Prostate gland (tissue), 2 donors: ENCODE results near the gene ARFIP1. TPM values are rescaled to one million over a fixed set of nuclear protein-coding genes. Genes with fewer than 3 reads are reported as not detected.

Source experiments
- DNase-seq: peaks from one replicate; pipeline ENCODE4 v3.0.0-alpha.2; 2019; ENCODE audit warnings: low spot score
- H3K27ac ChIP-seq, 2 donors: fragments of 200-600 bp; sonication (generic); 2 replicates each; pipeline ENCODE4 v1.5.1; 2017 to 2019
- H3K27me3 ChIP-seq: fragments of 200-600 bp; sonication (generic); replicated peaks from 2 replicates; pipeline ENCODE4 v1.5.1; 2019; ENCODE audit not compliant: insufficient read depth
- H3K36me3 ChIP-seq, 2 donors: fragments of 200-600 bp; sonication (generic); 1 replicate in 1 of 2; 2 replicates in 1 of 2; pipeline versions ENCODE4 v1.5.1 to v1.8.1; 2017 to 2019
- H3K4me1 ChIP-seq: fragments of 200-600 bp; sonication (generic); replicated peaks from 2 replicates; pipeline ENCODE4 v1.5.1; 2019
- H3K4me3 ChIP-seq, 2 donors: fragments of 200-600 bp; sonication (generic); 2 replicates each; pipeline ENCODE4 v1.5.1; 2017 to 2019
- H3K9me3 ChIP-seq: fragments of 200-600 bp; sonication (generic); 2 replicates; pipeline ENCODE4 v1.5.1; 2017
- POLR2A ChIP-seq: fragments of 450-650 bp; IDR thresholded peaks from one replicate; pipeline ENCODE4 v1.6.1; 2016; ENCODE audit warnings: antibody characterized with exemption, mild to moderate bottlenecking
- POLR2AphosphoS5 ChIP-seq: sonication (generic); formaldehyde crosslinking; IDR thresholded peaks from one replicate; pipeline ENCODE4 v1.6.1; 2017; ENCODE audit warnings: antibody characterized with exemption
- WGBS: methylation state at CpG from one replicate; pipeline ENCODE4 v1.1.5; 2018; 5-methylcytosine and 5-hydroxymethylcytosine counted together
- intact Hi-C: fragments of 100-400 bp; cut with DNase I; formaldehyde crosslinking; loops from one replicate; pipeline ENCODE4 v1.14.2; 2022
- total RNA-seq, 2 donors: library from RNA; depleted of rRNA; stranded (reverse); fragments of >200 nt; gene quantifications; one replicate each; pipeline ENCODE4 v1.1.0, GENCODE V29; 2016
- TF ChIP-seq, protein P1 (sequence below), 4 experiments: fragments of 200-600 bp in 2 of 4; fragments of 450-650 bp in 2 of 4; sonication (generic) in 2 of 4; IDR thresholded peaks; 1 replicate in 3 of 4; 2 replicates in 1 of 4; pipeline ENCODE4 v1.5.1; 2016 to 2019; ENCODE audit warnings: antibody characterized with exemption in 4 of 4, mild to moderate bottlenecking in 2 of 4, moderate library complexity in 2 of 4

Gene ARFIP1
- total RNA-seq, 2 donors from 2014 or later, result 34.7 to 38.9 TPM

DNA sequence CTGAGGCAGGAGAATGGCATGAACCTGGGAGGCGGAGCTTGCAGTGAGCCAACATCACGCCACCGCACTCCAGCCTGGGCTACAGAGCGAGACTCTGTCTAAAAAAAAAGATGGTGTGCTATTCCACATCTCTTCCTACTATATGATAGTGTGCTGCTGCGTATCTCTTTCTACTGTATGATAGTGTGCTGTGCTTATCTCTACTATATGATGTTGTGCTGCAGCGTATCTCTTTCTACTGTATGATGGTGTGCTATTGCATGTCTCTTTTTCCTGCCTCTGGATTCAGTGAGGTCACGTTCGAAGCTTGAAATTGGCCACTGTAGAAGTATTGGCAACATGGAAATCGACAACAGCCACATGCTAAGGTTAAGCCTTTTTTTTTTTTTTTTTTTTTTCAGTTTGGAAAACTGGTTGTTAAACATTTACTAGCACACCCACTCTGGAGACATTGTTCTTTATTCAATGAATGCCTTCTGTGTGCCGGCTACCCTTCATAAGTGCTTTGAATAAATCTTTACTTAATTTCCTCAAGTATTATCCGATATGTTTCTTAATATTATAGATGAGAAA lies 31.0 kb downstream of the ARFIP1 start:
- no peak for TF ChIP-seq POLR2AphosphoS5
- TF ChIP-seq POLR2A, result no peak
- TF ChIP-seq, protein P1, sequence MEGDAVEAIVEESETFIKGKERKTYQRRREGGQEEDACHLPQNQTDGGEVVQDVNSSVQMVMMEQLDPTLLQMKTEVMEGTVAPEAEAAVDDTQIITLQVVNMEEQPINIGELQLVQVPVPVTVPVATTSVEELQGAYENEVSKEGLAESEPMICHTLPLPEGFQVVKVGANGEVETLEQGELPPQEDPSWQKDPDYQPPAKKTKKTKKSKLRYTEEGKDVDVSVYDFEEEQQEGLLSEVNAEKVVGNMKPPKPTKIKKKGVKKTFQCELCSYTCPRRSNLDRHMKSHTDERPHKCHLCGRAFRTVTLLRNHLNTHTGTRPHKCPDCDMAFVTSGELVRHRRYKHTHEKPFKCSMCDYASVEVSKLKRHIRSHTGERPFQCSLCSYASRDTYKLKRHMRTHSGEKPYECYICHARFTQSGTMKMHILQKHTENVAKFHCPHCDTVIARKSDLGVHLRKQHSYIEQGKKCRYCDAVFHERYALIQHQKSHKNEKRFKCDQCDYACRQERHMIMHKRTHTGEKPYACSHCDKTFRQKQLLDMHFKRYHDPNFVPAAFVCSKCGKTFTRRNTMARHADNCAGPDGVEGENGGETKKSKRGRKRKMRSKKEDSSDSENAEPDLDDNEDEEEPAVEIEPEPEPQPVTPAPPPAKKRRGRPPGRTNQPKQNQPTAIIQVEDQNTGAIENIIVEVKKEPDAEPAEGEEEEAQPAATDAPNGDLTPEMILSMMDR (IDR thresholded peaks at IDR 0.05), result no peak
- 82% methylated on average over 11 of the region's 11 CpGs for WGBS
- H3K4me1 ChIP-seq, result no peaks in the 10 kb centered on the region
- H3K4me3 ChIP-seq, result no peak overlapping the region
- H3K36me3 ChIP-seq, result no peaks in the 10 kb centered on the region
- DNase-seq, result no peak
- intact Hi-C loops, result no loop called here
- no peaks in the 10 kb centered on the region for H3K9me3 ChIP-seq
- no peak overlapping the region for H3K27ac ChIP-seq
- H3K27me3 ChIP-seq, result no peaks in the 10 kb centered on the region

DNA sequence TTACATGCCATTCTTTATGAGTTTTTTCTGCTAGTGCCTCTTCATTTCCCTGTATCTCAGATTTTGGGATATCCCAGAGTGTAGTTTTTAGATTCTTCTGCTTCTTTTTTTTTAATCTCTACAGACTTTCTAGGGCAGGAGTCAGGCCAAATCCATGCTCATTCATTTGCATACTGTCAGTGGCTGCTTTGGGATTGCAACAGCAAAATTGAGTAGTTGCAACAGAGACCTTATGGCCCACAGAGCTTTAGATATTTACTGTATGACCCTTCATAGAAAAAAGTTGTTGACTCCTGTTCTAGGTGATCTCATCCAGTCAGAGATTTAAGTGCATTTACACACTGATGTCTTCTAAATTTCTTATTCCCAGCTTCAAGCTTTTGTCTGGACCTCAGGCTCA lies 35.3 kb downstream of the ARFIP1 start:
- Histone ChIP-seq H3K36me3 (no peaks in the 10 kb centered on the region), H3K4me3 (no peak overlapping the region), H3K9me3 (no peaks in the 10 kb centered on the region), H3K27ac (no peak overlapping the region), H3K4me1 (no peaks in the 10 kb centered on the region), H3K27me3 (no peaks in the 10 kb centered on the region)
- no peak for DNase-seq
- TF ChIP-seq, protein P1 (IDR thresholded peaks at IDR 0.05), result no peak
- TF ChIP-seq POLR2AphosphoS5 (no peak), POLR2A (no peak)
- intact Hi-C loops, result no loop called here

DNA sequence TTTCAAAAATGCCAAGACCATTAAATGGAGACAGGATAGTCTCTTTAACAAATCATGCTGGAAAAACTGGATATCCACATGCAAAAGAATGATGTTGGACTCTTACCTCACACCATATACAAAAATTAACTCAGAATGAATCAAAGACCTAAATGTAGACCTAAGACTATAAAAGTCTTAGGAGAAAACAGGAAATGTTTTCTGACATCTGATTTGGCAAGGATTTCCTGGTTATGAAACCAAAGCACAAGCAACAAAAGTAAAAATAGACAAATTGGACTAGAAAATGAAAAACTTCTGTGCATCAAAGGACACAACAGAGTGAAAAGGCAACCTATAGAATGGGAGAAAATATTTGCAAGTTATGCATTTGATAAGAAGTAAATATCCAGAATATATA lies 37.6 kb downstream of the ARFIP1 start:
- no peaks in the 10 kb centered on the region for H3K4me1 ChIP-seq
- TF ChIP-seq, protein P1 (IDR thresholded peaks at IDR 0.05), result no peak
- TF ChIP-seq POLR2AphosphoS5, result no peak
- no peak for TF ChIP-seq POLR2A
- intact Hi-C loops, result no loop called here
- no peaks in the 10 kb centered on the region for H3K9me3 ChIP-seq
- H3K27me3 ChIP-seq, result no peaks in the 10 kb centered on the region
- H3K27ac ChIP-seq, result no peak overlapping the region
- H3K4me3 ChIP-seq, result no peak overlapping the region
- H3K36me3 ChIP-seq, result no peaks in the 10 kb centered on the region
- no peak for DNase-seq

DNA sequence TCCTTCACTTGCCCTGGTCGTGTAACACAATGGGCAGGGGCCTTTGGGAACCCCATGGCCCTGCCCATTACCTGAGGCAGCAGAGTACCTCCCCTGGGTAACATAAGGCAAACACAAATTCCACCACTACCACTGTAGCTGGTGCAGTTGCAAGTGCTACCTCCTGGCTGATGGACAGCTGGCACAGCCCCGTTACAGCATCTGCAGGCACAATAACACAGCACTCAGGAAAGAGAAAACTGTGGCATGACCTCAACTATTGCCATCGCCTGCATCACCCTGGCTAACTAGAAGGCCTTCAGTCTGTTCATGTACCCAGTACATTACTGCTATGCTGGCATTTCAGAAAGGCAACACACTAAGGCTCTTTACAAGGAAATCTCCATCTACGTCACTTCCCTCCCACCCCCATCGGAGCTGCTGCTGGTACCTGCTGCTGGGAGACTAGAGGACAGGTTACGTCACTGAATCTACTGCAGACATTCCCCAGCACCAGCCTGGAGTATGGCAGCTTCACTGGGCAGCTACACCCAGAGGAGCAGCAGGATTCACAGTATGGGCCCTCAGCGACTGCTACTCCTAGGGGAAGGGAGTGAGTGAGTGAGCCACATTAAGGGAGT lies 39.4 kb downstream of the ARFIP1 start:
- intact Hi-C loops, result no loop called here
- Histone ChIP-seq H3K27ac (no peak overlapping the region), H3K36me3 (no peaks in the 10 kb centered on the region), H3K4me1 (no peaks in the 10 kb centered on the region), H3K4me3 (no peak overlapping the region), H3K9me3 (no peaks in the 10 kb centered on the region), H3K27me3 (no peaks in the 10 kb centered on the region)
- TF ChIP-seq POLR2A (no peak), POLR2AphosphoS5 (no peak)
- TF ChIP-seq, protein P1 (IDR thresholded peaks at IDR 0.05), result no peak
- no peak for DNase-seq
- 98% methylated on average over 7 of the region's 7 CpGs for WGBS

DNA sequence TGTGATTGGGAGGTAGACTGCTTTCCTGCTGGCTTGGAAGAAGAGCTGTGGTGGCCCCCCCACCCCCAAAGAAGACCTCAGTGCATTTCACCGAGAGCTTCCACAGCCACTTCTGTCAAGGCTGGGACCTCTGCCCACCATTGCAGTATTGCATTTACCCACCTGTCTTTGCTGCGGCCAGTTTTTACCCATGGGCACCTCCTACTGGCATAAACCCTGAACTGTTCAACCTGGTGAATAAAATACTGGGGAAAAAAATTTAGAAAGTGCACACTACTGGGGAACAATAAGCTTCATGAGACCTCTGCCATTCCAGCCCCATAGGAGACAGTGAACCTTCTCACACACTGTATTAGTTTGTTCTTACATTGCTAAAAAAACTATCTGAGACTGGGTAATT lies 40.3 kb downstream of the ARFIP1 start:
- no peak for TF ChIP-seq POLR2A
- TF ChIP-seq, protein P1 (IDR thresholded peaks at IDR 0.05), result no peak
- no peak for TF ChIP-seq POLR2AphosphoS5
- H3K27ac ChIP-seq, result no peak overlapping the region
- no peaks in the 10 kb centered on the region for H3K4me1 ChIP-seq
- no peaks in the 10 kb centered on the region for H3K36me3 ChIP-seq
- H3K4me3 ChIP-seq, result no peak overlapping the region
- intact Hi-C loops, result no loop called here
- DNase-seq, result no peak
- no peaks in the 10 kb centered on the region for H3K9me3 ChIP-seq
- WGBS, result 97% methylated on average over 2 of the region's 2 CpGs
- no peaks in the 10 kb centered on the region for H3K27me3 ChIP-seq
